HFF-Myc (cell line): ENCODE results near the gene GLCE.
A peak's percentile ranks its signal among the peaks of the same experiment; 100 is the strongest.

Experiments used
- DNase-seq: peaks from one replicate; pipeline ENCODE4 v3.0.0-alpha.2; 2011; ENCODE audit warnings: low read depth; ENCODE audit errors: extremely low read depth
- H3K4me3 ChIP-seq: replicated peaks from 2 replicates; pipeline ENCODE4 v1.5.1; 2011; ENCODE audit warnings: low read depth, mild to moderate bottlenecking, control low read depth, low read length
- TF ChIP-seq, protein P1 (sequence below): IDR thresholded peaks from 2 replicates; pipeline ENCODE4 v1.5.1; 2012; ENCODE audit warnings: mild to moderate bottlenecking, low read depth, low read length, control low read depth; ENCODE audit errors: missing control alignments

The GLCE gene

DNA sequence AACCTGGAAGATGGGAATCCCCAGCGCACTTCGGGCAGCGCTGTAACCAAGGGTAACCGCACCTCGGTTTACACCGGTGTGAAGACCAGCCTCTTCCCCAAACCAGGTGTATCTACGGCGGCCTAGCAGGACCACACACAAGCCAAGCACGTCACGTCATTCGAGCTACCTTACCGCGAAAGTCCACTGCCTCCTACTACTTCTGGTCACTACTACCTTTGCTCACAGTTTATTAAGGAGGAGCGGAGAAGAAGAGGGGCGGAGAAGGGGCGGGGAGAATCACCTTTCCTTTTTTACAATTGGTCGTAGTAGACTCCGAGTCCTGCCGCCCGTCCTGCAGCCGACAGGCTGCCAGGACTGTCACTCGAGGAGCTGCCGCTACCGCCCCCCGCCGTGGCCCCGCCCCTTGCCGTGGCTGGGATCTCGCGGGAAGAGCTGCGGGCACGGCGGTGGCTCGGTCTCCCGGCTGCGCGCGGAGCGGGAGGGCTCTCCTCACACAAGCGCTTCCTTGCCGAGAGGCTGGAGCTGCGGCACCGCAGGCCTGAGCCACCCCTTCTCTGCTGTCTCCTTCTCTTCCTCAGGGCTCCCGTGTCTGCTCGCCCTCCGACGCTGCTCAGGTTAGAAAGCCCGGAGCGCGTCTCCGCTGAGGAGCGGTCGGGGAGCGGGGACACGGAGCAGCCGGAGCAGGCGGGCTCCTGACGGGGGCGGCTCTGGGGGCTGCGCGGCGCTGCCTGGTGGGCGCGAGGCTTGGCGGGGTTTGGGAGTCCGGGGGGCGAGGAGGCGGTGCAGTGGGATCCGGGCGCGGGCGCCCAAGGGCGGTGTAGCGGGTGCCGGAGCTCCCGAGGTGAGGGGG is at the start of gene GLCE:
Gene GLCE (plus strand): TSS at position 495 of the 853 bp plus-strand sequence. CDS start 95,172 bp downstream, outside the sequence.
- peak; percentile 70 for DNase-seq
- TF ChIP-seq, protein P1, sequence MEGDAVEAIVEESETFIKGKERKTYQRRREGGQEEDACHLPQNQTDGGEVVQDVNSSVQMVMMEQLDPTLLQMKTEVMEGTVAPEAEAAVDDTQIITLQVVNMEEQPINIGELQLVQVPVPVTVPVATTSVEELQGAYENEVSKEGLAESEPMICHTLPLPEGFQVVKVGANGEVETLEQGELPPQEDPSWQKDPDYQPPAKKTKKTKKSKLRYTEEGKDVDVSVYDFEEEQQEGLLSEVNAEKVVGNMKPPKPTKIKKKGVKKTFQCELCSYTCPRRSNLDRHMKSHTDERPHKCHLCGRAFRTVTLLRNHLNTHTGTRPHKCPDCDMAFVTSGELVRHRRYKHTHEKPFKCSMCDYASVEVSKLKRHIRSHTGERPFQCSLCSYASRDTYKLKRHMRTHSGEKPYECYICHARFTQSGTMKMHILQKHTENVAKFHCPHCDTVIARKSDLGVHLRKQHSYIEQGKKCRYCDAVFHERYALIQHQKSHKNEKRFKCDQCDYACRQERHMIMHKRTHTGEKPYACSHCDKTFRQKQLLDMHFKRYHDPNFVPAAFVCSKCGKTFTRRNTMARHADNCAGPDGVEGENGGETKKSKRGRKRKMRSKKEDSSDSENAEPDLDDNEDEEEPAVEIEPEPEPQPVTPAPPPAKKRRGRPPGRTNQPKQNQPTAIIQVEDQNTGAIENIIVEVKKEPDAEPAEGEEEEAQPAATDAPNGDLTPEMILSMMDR = no peak
- H3K4me3 ChIP-seq = peak within 1 kb of the TSS; percentile 87

DNA sequence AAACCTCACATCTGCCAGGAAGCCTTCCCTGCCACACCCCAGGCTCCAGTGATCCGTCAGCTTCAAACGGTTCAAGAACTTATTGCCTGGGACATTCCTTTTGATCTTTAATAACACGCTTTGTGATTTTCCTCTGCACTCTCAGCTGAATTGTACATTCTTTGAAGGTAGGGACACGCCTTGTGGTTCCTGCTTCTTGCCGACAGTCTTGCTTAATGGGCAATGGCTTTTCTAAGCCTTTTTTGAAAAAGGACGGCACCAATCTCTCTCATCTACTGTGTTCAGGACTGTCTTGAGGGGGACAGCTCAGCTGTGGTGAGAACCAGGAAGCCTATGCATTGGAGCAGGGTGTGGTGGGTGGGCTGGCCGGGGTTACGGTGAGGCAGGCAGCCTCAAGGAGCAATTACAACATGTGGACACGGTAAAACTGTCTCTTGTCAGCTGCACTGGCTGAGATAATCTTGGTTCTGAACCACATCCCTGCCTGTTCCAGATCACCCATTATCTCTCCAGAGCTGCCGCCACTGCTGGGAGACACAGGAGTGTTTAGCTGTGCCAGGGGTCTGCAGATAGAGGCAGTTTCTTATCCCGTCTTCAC is 46.0 kb upstream of the GLCE start:
- TF ChIP-seq, protein P1 = no peak
- no peak overlapping the region for H3K4me3 ChIP-seq
- DNase-seq = no peak

DNA sequence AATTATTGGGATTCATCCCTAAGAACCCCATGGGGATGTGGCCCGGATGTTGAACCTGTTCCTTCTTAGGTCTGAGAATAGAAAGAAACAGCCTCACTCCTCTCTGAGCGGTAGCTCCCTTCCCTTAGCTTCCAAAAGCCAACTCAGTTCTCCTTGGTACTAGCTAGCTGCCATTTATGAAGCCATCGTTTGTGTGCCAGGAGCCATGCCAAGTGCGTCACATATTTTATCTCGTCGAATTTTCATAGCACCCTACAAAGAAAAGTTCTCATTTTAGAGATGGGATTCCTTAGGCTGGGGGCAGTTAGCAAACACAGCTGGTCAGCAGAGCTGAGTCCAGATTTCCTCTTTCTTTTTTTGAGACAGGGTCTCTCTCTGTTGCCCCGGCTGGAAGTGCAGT is 45.4 kb upstream of the GLCE start:
- DNase-seq = no peak
- H3K4me3 ChIP-seq = no peak overlapping the region
- TF ChIP-seq, protein P1 = no peak

DNA sequence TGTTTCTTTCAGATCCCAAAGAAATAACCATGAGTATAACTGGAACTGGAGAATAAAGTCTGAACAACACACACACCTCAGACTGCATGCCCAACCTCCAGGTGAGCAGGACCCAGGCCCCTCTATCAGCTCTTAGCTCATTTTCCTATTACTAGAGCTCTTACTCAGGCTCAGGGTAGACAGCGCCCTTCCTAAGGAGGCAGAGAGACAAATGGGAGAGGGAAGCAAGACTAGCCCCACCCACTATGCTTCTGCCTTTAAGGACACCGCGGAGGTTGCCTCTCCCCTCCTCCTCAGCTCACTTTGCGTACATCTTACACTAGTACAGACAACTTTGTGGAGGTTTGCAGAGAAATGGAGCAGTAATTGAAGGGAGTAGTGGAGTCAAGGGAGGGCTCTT is 44.0 kb upstream of the GLCE start:
- H3K4me3 ChIP-seq = no peak overlapping the region
- no peak for DNase-seq
- TF ChIP-seq, protein P1 = no peak

DNA sequence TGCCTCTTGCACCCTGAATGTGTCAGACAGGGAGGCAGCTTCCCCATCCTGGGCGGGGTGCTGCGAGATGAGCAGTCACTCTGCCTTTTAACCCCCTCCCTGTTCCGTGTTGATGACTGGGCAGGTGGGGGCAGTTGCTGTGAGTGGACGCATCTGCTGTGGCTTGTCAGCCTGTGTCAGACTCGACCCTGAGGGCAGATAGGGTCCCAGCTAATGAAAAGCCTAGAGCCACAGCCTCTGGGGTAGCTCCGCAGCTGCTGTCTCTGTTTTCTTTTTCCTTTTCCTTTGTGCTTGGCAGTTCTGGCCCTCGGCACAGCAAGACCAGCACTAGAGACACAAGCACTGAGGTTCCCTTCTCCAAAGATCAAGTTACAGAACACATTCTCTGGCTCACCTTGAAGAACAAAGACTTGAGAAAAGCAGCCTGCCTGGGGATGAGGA is 43.0 kb upstream of the GLCE start:
- H3K4me3 ChIP-seq = no peak overlapping the region
- TF ChIP-seq, protein P1 = no peak
- no peak for DNase-seq

DNA sequence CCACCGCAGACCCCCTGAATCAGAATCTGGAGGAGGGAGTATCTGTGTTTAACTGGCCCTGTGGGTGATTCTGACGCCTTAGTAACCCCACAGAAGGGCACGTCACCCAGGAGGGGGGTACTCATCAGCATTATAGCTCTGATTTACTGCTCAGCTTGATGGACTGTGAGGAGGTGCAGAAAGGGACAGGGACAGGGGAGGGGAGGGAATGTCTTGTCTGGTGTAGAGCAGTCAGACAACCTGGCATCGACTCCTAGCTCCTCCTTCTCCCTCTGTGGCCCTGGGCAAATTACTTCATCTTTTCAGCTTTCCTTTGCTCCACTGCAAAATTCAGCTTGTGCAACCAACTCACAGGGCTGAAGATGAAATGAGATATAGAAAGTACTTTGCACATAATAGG is 42.3 kb upstream of the GLCE start:
- H3K4me3 ChIP-seq = no peak overlapping the region
- DNase-seq = no peak
- TF ChIP-seq, protein P1 = no peak

DNA sequence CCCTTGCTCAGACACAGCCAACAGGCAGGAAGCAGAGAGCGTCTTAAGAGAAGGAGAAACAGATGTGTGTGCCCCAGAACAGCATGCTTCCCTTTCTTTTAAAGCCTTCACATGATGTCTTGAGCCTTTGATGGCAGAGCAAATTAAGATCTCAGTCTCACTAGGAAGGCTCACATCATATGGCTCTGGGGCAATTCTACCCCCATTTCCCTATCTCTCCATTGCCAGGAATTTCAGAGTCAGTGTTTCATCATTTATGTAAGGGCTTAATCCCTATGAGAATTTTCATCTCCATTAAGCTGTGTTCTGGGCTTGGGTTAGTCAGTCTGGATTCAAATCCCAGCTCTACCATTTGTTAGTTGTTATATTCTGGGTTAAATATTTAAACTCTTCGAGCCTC is 41.4 kb upstream of the GLCE start:
- TF ChIP-seq, protein P1 = no peak
- no peak overlapping the region for H3K4me3 ChIP-seq
- no peak for DNase-seq
